Measurements from ENCODE around the gene PWP1. TPM values are rescaled to one million over a fixed set of nuclear protein-coding genes. Genes with fewer than 3 reads are reported as not detected.

Gene PWP1
- total RNA-seq, 4 donors from 2014 or later = 39.7 to 98.7 (median 49.6) TPM

DNA sequence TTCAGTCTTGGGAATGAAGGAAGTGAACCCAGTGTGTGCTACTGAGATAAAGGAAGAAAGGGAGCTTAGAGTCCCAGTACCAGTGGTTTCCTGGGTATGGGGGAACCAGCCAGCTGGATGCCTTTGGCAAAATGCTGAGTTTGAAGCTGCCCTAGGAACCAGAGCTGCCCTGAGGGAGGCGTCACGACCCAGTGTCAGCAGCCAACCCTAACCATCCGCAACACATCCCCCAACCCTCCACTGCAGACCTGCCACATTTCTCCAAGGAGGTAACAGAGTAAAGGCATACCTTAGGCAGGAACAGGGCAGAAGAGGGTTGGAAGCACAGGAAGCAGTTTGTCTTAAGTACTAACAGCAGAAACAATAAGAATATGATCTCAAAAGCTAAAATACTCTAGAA is 46.8 kb downstream of the PWP1 start:
- H3K4me3 ChIP-seq = no peak overlapping the region
- DNase-seq (ENCODE audit: extremely low spot score) = no peak
- H3K9me3 ChIP-seq = no peaks in the 10 kb centered on the region
- peaks cover 30 to 52% (median 46%) of the 10 kb centered on the region in 4 donors for H3K36me3 ChIP-seq
- H3K27ac ChIP-seq (replicated peaks in 1 of 4) = no peak overlapping the region
- TF ChIP-seq POLR2AphosphoS5 (IDR thresholded peaks at IDR 0.05) (no peak), EP300 (IDR thresholded peaks at IDR 0.05) (no peak), POLR2A (IDR thresholded peaks at IDR 0.05; ENCODE audit: low read depth) (no peak)
- TF ChIP-seq, protein P1, sequence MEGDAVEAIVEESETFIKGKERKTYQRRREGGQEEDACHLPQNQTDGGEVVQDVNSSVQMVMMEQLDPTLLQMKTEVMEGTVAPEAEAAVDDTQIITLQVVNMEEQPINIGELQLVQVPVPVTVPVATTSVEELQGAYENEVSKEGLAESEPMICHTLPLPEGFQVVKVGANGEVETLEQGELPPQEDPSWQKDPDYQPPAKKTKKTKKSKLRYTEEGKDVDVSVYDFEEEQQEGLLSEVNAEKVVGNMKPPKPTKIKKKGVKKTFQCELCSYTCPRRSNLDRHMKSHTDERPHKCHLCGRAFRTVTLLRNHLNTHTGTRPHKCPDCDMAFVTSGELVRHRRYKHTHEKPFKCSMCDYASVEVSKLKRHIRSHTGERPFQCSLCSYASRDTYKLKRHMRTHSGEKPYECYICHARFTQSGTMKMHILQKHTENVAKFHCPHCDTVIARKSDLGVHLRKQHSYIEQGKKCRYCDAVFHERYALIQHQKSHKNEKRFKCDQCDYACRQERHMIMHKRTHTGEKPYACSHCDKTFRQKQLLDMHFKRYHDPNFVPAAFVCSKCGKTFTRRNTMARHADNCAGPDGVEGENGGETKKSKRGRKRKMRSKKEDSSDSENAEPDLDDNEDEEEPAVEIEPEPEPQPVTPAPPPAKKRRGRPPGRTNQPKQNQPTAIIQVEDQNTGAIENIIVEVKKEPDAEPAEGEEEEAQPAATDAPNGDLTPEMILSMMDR (IDR thresholded peaks at IDR 0.05) = no peak
- intact Hi-C loops (cut with DNase I) = no loop called here
- 88% methylated on average over 3 of the region's 3 CpGs for WGBS
- no peaks in the 10 kb centered on the region for H3K4me1 ChIP-seq
- no peaks in the 10 kb centered on the region for H3K27me3 ChIP-seq

DNA sequence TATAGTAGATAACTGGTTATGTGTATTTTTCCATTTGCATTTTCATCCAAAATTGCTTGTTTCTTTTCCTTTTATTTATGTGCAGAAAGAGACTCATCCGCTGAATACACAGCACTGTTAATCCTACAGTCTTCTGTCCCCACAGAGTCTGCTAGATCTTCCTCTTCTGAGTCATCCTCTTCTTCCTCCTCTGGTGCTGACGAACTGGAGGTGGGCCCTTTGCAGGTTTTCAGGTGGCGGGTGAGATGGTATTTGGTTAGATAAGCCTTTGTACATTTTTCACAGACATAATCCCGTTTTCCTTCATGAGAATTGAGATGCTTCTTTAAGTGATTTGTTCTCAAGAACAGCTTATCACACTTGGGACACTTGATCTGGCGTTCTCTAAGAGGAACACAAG is 48.5 kb downstream of the PWP1 start:
- DNase-seq (ENCODE audit: extremely low spot score) = no peak
- TF ChIP-seq, protein P1 (IDR thresholded peaks at IDR 0.05) = no peak
- TF ChIP-seq POLR2AphosphoS5 (IDR thresholded peaks at IDR 0.05) = no peak
- no peak for TF ChIP-seq EP300 (IDR thresholded peaks at IDR 0.05)
- no peak for TF ChIP-seq POLR2A (IDR thresholded peaks at IDR 0.05; ENCODE audit: low read depth)
- H3K9me3 ChIP-seq = no peaks in the 10 kb centered on the region
- H3K27me3 ChIP-seq = no peaks in the 10 kb centered on the region
- H3K4me3 ChIP-seq = no peak overlapping the region
- no peaks in the 10 kb centered on the region for H3K4me1 ChIP-seq
- H3K27ac ChIP-seq (replicated peaks in 1 of 4) = no peak overlapping the region
- peaks cover 46 to 70% (median 64%) of the 10 kb centered on the region in 4 donors for H3K36me3 ChIP-seq
- intact Hi-C loops (cut with DNase I) = no loop called here
- WGBS = 87% methylated on average over 5 of the region's 5 CpGs

DNA sequence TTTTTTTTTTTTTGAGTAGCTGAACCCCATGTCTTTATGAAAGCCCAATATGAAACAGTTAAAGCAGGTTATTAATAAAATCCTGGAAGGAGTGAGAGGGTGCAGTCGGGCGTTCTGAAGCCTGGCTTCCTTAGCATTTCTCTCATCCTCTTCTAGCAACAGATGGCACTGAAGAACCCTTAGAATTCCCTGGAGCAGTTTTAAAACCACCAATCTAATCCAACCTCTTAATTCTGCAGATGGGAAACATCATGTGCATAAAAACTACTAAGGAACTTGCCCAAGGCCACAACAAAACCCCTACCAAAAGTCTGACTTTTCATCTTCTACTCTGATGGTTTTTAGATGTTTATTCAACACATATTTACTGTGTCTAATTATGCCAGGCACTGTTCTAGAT is 50.2 kb downstream of the PWP1 start:
- intact Hi-C loops (cut with DNase I) = no loop called here
- Histone ChIP-seq H3K27ac (replicated peaks in 1 of 4) (no peak overlapping the region), H3K36me3 (peaks cover 63 to 86% (median 80%) of the 10 kb centered on the region in 4 donors), H3K4me3 (no peak overlapping the region), H3K9me3 (no peaks in the 10 kb centered on the region), H3K4me1 (no peaks in the 10 kb centered on the region), H3K27me3 (no peaks in the 10 kb centered on the region)
- 93% methylated on average over 2 of the region's 2 CpGs for WGBS
- DNase-seq (ENCODE audit: extremely low spot score) = no peak
- no peak for TF ChIP-seq POLR2AphosphoS5 (IDR thresholded peaks at IDR 0.05)

DNA sequence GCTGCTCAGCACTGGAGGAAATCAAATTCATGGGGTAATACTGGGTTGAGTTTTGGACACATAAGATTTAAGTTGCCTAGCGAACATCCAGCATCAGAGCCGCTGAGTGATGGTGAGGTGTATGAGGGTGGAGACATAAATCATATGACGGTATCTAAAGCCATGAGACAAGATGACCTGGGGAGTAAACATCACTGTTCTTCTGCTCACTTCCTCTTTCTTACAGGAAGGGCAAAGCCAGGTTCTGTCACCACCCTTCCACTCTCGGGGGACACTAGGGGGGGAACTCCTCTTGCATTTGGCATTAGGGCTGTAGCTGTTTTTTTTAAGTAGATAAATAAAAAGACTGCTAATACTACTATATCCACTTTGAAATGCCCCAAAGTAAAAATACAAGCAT is 51.3 kb downstream of the PWP1 start:
- no peak for TF ChIP-seq POLR2A (IDR thresholded peaks at IDR 0.05; ENCODE audit: low read depth)
- TF ChIP-seq, protein P1 (IDR thresholded peaks at IDR 0.05) = no peak
- no peaks in the 10 kb centered on the region for H3K9me3 ChIP-seq
- peaks cover 74 to 97% (median 91%) of the 10 kb centered on the region in 4 donors for H3K36me3 ChIP-seq
- no peaks in the 10 kb centered on the region for H3K4me1 ChIP-seq
- intact Hi-C loops (cut with DNase I) = no loop called here
- DNase-seq (ENCODE audit: extremely low spot score) = no peak
- H3K27me3 ChIP-seq = no peaks in the 10 kb centered on the region
- 85% methylated on average over 4 of the region's 4 CpGs for WGBS
- H3K27ac ChIP-seq (replicated peaks in 1 of 4) = no peak overlapping the region
- H3K4me3 ChIP-seq = no peak overlapping the region

DNA sequence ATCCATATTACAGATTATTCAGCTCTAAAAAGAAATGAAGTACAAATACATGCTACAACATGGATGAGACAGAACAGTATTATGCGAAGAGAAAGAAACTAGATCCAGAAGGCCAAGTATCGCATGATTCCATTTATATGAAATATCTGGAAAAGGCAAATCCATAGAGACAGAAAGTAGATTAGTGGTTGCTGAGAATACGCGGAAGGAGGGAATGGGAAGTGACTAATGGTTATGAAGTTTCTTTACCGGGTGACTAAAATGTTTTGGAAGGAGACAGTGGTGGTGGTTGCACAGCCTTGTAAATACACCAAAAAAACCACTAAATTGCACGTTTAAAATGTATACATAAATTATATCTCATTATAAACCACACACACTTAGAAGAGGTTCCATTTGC is 62.9 kb downstream of the PWP1 start:
- Histone ChIP-seq H3K9me3 (no peaks in the 10 kb centered on the region), H3K27ac (replicated peaks in 1 of 4) (no peak overlapping the region), H3K27me3 (no peaks in the 10 kb centered on the region), H3K36me3 (peaks cover 61 to 98% (median 81%) of the 10 kb centered on the region in 4 donors), H3K4me1 (peaks cover 0 to 20% (median 7%) of the 10 kb centered on the region in 4 donors), H3K4me3 (no peak overlapping the region)
- TF ChIP-seq POLR2AphosphoS5 (IDR thresholded peaks at IDR 0.05) = no peak
- TF ChIP-seq POLR2A (IDR thresholded peaks at IDR 0.05; ENCODE audit: low read depth) = no peak
- TF ChIP-seq, protein P1 (IDR thresholded peaks at IDR 0.05) = no peak
- TF ChIP-seq EP300 (IDR thresholded peaks at IDR 0.05) = no peak
- WGBS = 70% methylated on average over 6 of the region's 6 CpGs
- intact Hi-C loops (cut with DNase I) = no loop called here
- DNase-seq (ENCODE audit: extremely low spot score) = no peak

All from esophagus muscularis mucosa (tissue), 4 donors.